IMR-90 (cell line): ENCODE results near the gene TMC3. TPM values are rescaled to one million over a fixed set of nuclear protein-coding genes. Genes with fewer than 3 reads are reported as not detected.

Experiments used
- ATAC-seq: fragments of 200-7000 bp; cut with Tn5 transposase; 2 replicates; pipeline ENCODE4 v1.9.1; 2020; ENCODE audit warnings: low read depth, mild to moderate bottlenecking, moderate library complexity
- BruUV-seq: library from RNA; stranded (reverse); fragments of 400-500 nt; replicated peaks from 2 replicates; lab custom pipeline; 2021; lab: Mats Ljungman, UMichigan
- CTCF ChIA-PET: fragments of 300-600 bp; formaldehyde crosslinking; extraction: SDS; loops from one replicate; lab custom pipeline; 2021; ENCODE audit warnings: antibody characterized with exemption; lab: Yijun Ruan, JAX
- POLR2A ChIA-PET: fragments of 300-600 bp; sonication (Branson Sonifier 250); formaldehyde crosslinking; loops from one replicate; lab custom pipeline; 2022; ENCODE audit warnings: antibody characterized with exemption; ENCODE audit not compliant: unreplicated experiment; lab: Charles Lee
- DNase-seq: peaks from one replicate; pipeline ENCODE4 v3.0.0; 2013
- H2AFZ ChIP-seq: replicated peaks from 2 replicates; pipeline ENCODE3; 2013; ENCODE audit warnings: low read length, mild to moderate bottlenecking; ENCODE audit not compliant: poor library complexity
- H2AK5ac ChIP-seq: 2 replicates; pipeline ENCODE4 v1.6.1; 2013; ENCODE audit warnings: low read depth, low read length, inconsistent platforms
- H2AK9ac ChIP-seq: replicated peaks from 2 replicates; pipeline ENCODE3; 2013; ENCODE audit warnings: mild to moderate bottlenecking, low read depth, low read length, moderate library complexity; ENCODE audit not compliant: poor library complexity
- H2BK120ac ChIP-seq: 2 replicates; pipeline ENCODE4 v1.6.1; 2013; ENCODE audit warnings: low read depth, low read length, inconsistent platforms
- H2BK15ac ChIP-seq: 3 replicates; pipeline ENCODE4 v1.6.1; 2013; ENCODE audit warnings: low read depth, low read length, inconsistent platforms
- H2BK20ac ChIP-seq: 2 replicates; pipeline ENCODE4 v1.6.1; 2013; ENCODE audit warnings: low read depth, mild to moderate bottlenecking, inconsistent platforms, low read length, moderate library complexity
- H2BK5ac ChIP-seq: 2 replicates; pipeline ENCODE4 v1.6.1; 2013; ENCODE audit warnings: mild to moderate bottlenecking, low read depth, low read length, inconsistent platforms; ENCODE audit not compliant: poor library complexity, severe bottlenecking
- H3K14ac ChIP-seq: replicated peaks from 2 replicates; pipeline ENCODE4 v1.6.1; 2013; ENCODE audit warnings: low read depth, low read length, inconsistent platforms
- H3K18ac ChIP-seq: 2 replicates; pipeline ENCODE4 v1.6.1; 2013; ENCODE audit warnings: low read depth, low read length, control low read depth
- H3K23ac ChIP-seq: 2 replicates; pipeline ENCODE4 v1.6.1; 2013; ENCODE audit warnings: low read depth, low read length, inconsistent platforms
- H3K27ac ChIP-seq: 2 replicates; pipeline ENCODE4 v1.5.1; 2013; ENCODE audit warnings: mild to moderate bottlenecking, control low read depth, low read length; ENCODE audit not compliant: insufficient read depth
- H3K27me3 ChIP-seq: 2 replicates; pipeline ENCODE4 v1.6.1; 2013; ENCODE audit warnings: low read length; ENCODE audit not compliant: control insufficient read depth, insufficient read depth
- H3K36me3 ChIP-seq: 2 replicates; pipeline ENCODE4 v1.6.1; 2013; ENCODE audit warnings: low read length, mixed read lengths; ENCODE audit not compliant: control insufficient read depth, insufficient read depth
- H3K4ac ChIP-seq: 2 replicates; pipeline ENCODE4 v1.6.1; 2013; ENCODE audit warnings: low read depth, low read length, inconsistent platforms
- H3K4me1 ChIP-seq: 2 replicates; pipeline ENCODE4 v1.6.1; 2013; ENCODE audit warnings: low read length, mixed read lengths; ENCODE audit not compliant: control insufficient read depth, insufficient read depth
- H3K4me2 ChIP-seq: 2 replicates; pipeline ENCODE4 v1.6.1; 2013; ENCODE audit warnings: low read depth, mild to moderate bottlenecking, control low read depth, low read length, moderate library complexity
- H3K4me3 ChIP-seq: 2 replicates; pipeline ENCODE4 v1.5.1; 2013; ENCODE audit warnings: low read depth, mild to moderate bottlenecking, control low read depth, low read length, moderate library complexity; ENCODE audit not compliant: insufficient read depth
- H3K56ac ChIP-seq: 2 replicates; pipeline ENCODE4 v1.6.1; 2013; ENCODE audit warnings: low read length, inconsistent platforms; ENCODE audit not compliant: insufficient read depth; ENCODE audit errors: extremely low read depth
- H3K79me1 ChIP-seq, 2 experiments: 2 replicates each; pipeline ENCODE4 v1.6.1; 2013; ENCODE audit warnings: low read length in 2 of 2, inconsistent platforms in 1 of 2, low read depth in 1 of 2
- H3K9ac ChIP-seq: 2 replicates; pipeline ENCODE4 v1.6.1; 2013; ENCODE audit warnings: low read depth, low read length, control low read depth
- H3K9me1 ChIP-seq: 2 replicates; pipeline ENCODE4 v1.6.1; 2013; ENCODE audit warnings: low read length, inconsistent platforms; ENCODE audit not compliant: insufficient read depth
- H3K9me3 ChIP-seq: 2 replicates; pipeline ENCODE4 v1.6.1; 2013; ENCODE audit warnings: low read length; ENCODE audit not compliant: control insufficient read depth, insufficient read depth
- H4K20me1 ChIP-seq: 2 replicates; pipeline ENCODE4 v1.6.1; 2013; ENCODE audit warnings: low read length, inconsistent platforms; ENCODE audit not compliant: insufficient read depth
- H4K5ac ChIP-seq: 2 replicates; pipeline ENCODE4 v1.6.1; 2013; ENCODE audit warnings: mild to moderate bottlenecking, low read depth, low read length, control low read depth
- H4K8ac ChIP-seq, 2 experiments: 2 replicates each; pipeline ENCODE4 v1.6.1; 2013; ENCODE audit warnings: low read depth in 2 of 2, low read length in 2 of 2, control low read depth in 1 of 2, inconsistent platforms in 1 of 2
- H4K91ac ChIP-seq: 2 replicates; pipeline ENCODE4 v1.6.1; 2013; ENCODE audit warnings: low read depth, low read length, inconsistent platforms; ENCODE audit not compliant: insufficient read depth
- BHLHE40 ChIP-seq: fragments of 150-350 bp; IDR thresholded peaks from 2 replicates; pipeline ENCODE4 v1.6.1; 2016; ENCODE audit warnings: mild to moderate bottlenecking, low read depth, low read length
- CEBPB ChIP-seq: IDR thresholded peaks from 2 replicates; pipeline ENCODE4 v1.6.1; 2012; ENCODE audit warnings: low read depth, low read length, improper control_type of control experiment
- CHD1 ChIP-seq: IDR thresholded peaks from 2 replicates; pipeline ENCODE4 v1.6.1; 2012; ENCODE audit warnings: low read depth, low read length, improper control_type of control experiment
- MAFK ChIP-seq: IDR thresholded peaks from 2 replicates; pipeline ENCODE4 v1.6.1; 2012; ENCODE audit warnings: low read depth, low read length, improper control_type of control experiment
- MAZ ChIP-seq: IDR thresholded peaks from 2 replicates; pipeline ENCODE4 v1.6.1; 2012; ENCODE audit warnings: low read depth, mild to moderate bottlenecking, low read length, improper control_type of control experiment, moderate library complexity, borderline replicate concordance
- MXI1 ChIP-seq: IDR thresholded peaks from 2 replicates; pipeline ENCODE4 v1.6.1; 2012; ENCODE audit warnings: low read depth, mild to moderate bottlenecking, low read length, moderate library complexity, borderline replicate concordance
- NFE2L2 ChIP-seq: fragments of 150-350 bp; IDR thresholded peaks from 2 replicates; pipeline ENCODE4 v1.6.1; 2016; ENCODE audit warnings: low read depth, mild to moderate bottlenecking, low read length
- POLR2A ChIP-seq: IDR thresholded peaks from 2 replicates; pipeline ENCODE4 v1.6.1; 2012; ENCODE audit warnings: mild to moderate bottlenecking, low read depth, low read length
- RAD21 ChIP-seq: IDR thresholded peaks from 2 replicates; pipeline ENCODE4 v1.6.1; 2012; ENCODE audit warnings: low read length, improper control_type of control experiment
- RCOR1 ChIP-seq: IDR thresholded peaks from 2 replicates; pipeline ENCODE4 v1.6.1; 2012; ENCODE audit warnings: mild to moderate bottlenecking, low read length, improper control_type of control experiment; ENCODE audit not compliant: insufficient replicate concordance
- SMC3 ChIP-seq: fragments of 150-350 bp; IDR thresholded peaks from 2 replicates; pipeline ENCODE4 v1.6.1; 2016; ENCODE audit warnings: low read depth, mild to moderate bottlenecking, antibody characterized with exemption, low read length, moderate library complexity
- WGBS, 2 experiments: methylation state at CpG; one replicate each; pipeline versions ENCODE4 v1.1.5 to v1.1.7; 2013; ENCODE audit warnings: missing lambda C conversion rate in 2 of 2; ENCODE audit not compliant: insufficient read length in 1 of 2; ENCODE audit errors: extremely low coverage in 2 of 2; 5-methylcytosine and 5-hydroxymethylcytosine counted together
- dilution Hi-C: fragments of 300-500 bp; cut with HindIII; formaldehyde crosslinking; loops from one replicate; pipeline ENCODE4 v1.14.3; 2018; ENCODE audit warnings: low sequenced_read_pairs; ENCODE audit not compliant: unreplicated experiment
- in situ Hi-C: fragments of 300-500 bp; cut with MboI; formaldehyde crosslinking; loops from 3 replicates; pipeline ENCODE4 v1.14.3; 2019; ENCODE audit warnings: low sequenced_read_pairs, inconsistent platforms, mixed read lengths
- intact Hi-C: fragments of 100-400 bp; cut with micrococcal nuclease; formaldehyde crosslinking; loops from 2 replicates; pipeline ENCODE4 v1.10.0; 2022
- polyA plus RNA-seq, 3 experiments: library from polyadenylated mRNA; depleted of rRNA; stranded (reverse); fragments of >200 nt; gene quantifications; 2 replicates each; pipeline ENCODE4 v1.2.3, GENCODE V29; 2012; ENCODE audit warnings: low replicate concordance in 1 of 3
- total RNA-seq: library from RNA; depleted of rRNA; stranded (reverse); fragments of >200 nt; gene quantifications from 2 replicates; pipeline ENCODE4 v1.2.3, GENCODE V29; 2012
- TF ChIP-seq, protein P1 (sequence below): conservative IDR thresholded peaks from 2 replicates; pipeline ENCODE4 v1.5.1; 2012; ENCODE audit warnings: mild to moderate bottlenecking, low read depth, low read length, improper control_type of control experiment
- TF ChIP-seq, protein P2 (sequence below): fragments of 150-350 bp; IDR thresholded peaks from 2 replicates; pipeline ENCODE4 v1.6.1; 2016; ENCODE audit warnings: low read depth, mild to moderate bottlenecking, low read length, moderate library complexity, borderline replicate concordance

TMC3 gene
- total and polyA plus RNA-seq, 2 of the 4 experiments (the other 2 are of a cell fraction), result not detected

DNA sequence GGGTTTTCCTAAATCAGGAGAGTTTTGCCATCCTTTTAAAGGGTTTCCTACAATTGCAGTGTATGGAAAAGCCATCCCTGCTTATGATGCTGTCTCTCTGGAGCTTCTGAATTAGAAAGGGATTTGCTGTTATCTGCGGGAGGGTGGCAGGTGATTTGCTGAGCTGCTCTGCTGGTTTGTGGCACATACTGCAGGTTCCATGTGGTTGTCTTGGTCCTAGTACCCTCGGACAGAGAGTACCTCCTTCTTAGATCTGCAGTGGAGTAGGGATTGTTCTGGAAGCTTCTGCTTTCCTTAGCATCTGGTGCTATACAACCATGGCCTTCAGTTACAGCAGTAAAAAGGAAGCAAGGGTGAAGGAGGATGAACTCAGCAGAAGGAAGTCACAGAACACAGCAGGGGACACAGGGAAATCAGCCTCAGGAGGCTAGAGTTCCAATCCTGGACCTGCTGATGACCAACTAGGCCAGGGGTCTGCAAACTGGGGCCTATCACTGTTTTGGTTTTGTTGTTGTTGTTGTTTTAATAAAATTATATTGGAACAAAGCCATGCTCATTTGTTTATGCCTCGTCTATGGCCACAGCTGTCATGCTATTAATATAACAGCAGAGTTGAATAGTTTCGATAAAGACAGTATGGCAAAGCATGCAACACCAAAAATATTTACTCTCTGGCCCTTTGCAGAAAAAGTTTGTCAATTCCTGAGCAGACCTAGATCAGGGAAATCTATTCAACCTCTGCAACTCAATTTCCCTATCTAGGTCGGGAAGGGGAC, 89.6 kb downstream of the TMC3 start (continued):
- no peak for TF ChIP-seq NFE2L2

DNA sequence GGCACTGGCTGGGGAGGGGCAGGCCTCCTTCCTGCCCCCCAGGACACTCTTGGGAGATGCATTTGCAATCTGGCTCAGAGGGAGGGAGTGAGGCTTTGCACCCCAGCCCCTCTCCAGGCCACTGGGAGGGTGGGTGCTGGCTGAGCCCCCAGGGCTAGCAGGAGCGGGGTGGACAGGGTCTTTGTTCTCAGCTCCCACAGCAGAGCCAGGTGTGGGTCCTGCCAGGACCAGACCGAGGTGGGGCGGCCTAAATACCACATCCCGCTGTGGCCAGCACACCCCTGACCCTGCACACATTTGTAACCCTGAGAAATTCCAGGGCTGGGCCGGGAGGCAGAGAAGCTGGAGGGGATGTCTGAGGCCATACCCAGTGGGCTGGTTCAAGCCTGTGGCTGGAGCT, 91.1 kb downstream of the TMC3 start:
- Histone ChIP-seq H3K9ac (no peak overlapping the region), H2BK20ac (no peak overlapping the region), H3K56ac (no peak overlapping the region), H2BK5ac (no peak overlapping the region), H4K20me1 (no peaks in the 10 kb centered on the region), H2BK120ac (no peak overlapping the region), H4K5ac (no peak overlapping the region), H3K4me3 (no peak overlapping the region), H2AFZ (no peak overlapping the region), H3K18ac (no peak overlapping the region), H3K14ac (no peak overlapping the region), H3K36me3 (peaks cover 29% of the 10 kb centered on the region; the same call in 1 of the 2 replicates), H3K23ac (no peak overlapping the region), H3K4me2 (no peak overlapping the region), H3K9me3 (no peaks in the 10 kb centered on the region), H3K9me1 (0 out of 2 replicates have a peak, but pooled peaks cover 1% of the 10 kb centered on the region), H3K4me1 (no peaks in the 10 kb centered on the region; the same call in 1 of the 2 replicates), H3K79me1 (no peaks in the 10 kb centered on the region), H2AK5ac (no peak overlapping the region), H2BK15ac (no peak overlapping the region), H3K27me3 (no peaks in the 10 kb centered on the region), H4K8ac (no peak overlapping the region), H2AK9ac (no peak overlapping the region), H4K91ac (no peak overlapping the region), H3K27ac (no peak overlapping the region), H3K4ac (no peak overlapping the region)
- no peak for DNase-seq
- no TSS peak for BruUV-seq
- ATAC-seq, result no peak
- no CpG with 5 or more reads among the region's 5 CpGs for WGBS, 2 experiments
- ChIA-PET POLR2A (no interaction called here), CTCF (interaction anchor here (0.8 to 1.5 kb wide), 2 partner anchors 8 to 17 kb away, joined by 4 read pairs; no protein-coding TSS in a partner anchor)
- in situ Hi-C loops, result loop anchor here (5.0 kb wide), 1 partner anchor 119 kb away; no protein-coding TSS in a partner anchor
- intact Hi-C loops, result no loop called here
- dilution Hi-C loops, result no loop called here
- TF ChIP-seq RAD21, result no peak
- TF ChIP-seq MAFK, result no peak
- TF ChIP-seq SMC3, result no peak
- TF ChIP-seq MAZ, result no peak
- TF ChIP-seq BHLHE40, result no peak
- no peak for TF ChIP-seq MXI1
- no peak for TF ChIP-seq CEBPB
- no peak for TF ChIP-seq RCOR1
- TF ChIP-seq POLR2A, result no peak
- TF ChIP-seq CHD1, result no peak
- TF ChIP-seq, protein P1, sequence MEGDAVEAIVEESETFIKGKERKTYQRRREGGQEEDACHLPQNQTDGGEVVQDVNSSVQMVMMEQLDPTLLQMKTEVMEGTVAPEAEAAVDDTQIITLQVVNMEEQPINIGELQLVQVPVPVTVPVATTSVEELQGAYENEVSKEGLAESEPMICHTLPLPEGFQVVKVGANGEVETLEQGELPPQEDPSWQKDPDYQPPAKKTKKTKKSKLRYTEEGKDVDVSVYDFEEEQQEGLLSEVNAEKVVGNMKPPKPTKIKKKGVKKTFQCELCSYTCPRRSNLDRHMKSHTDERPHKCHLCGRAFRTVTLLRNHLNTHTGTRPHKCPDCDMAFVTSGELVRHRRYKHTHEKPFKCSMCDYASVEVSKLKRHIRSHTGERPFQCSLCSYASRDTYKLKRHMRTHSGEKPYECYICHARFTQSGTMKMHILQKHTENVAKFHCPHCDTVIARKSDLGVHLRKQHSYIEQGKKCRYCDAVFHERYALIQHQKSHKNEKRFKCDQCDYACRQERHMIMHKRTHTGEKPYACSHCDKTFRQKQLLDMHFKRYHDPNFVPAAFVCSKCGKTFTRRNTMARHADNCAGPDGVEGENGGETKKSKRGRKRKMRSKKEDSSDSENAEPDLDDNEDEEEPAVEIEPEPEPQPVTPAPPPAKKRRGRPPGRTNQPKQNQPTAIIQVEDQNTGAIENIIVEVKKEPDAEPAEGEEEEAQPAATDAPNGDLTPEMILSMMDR, result no peak
- TF ChIP-seq, protein P2, sequence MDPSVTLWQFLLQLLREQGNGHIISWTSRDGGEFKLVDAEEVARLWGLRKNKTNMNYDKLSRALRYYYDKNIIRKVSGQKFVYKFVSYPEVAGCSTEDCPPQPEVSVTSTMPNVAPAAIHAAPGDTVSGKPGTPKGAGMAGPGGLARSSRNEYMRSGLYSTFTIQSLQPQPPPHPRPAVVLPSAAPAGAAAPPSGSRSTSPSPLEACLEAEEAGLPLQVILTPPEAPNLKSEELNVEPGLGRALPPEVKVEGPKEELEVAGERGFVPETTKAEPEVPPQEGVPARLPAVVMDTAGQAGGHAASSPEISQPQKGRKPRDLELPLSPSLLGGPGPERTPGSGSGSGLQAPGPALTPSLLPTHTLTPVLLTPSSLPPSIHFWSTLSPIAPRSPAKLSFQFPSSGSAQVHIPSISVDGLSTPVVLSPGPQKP, result no peak
